IMR-90 (cell line): ENCODE data around the gene FOXO1. TPM values are rescaled to one million over a fixed set of nuclear protein-coding genes. Genes with fewer than 3 reads are reported as not detected.

Experiments
- ATAC-seq: fragments of 200-7000 bp; cut with Tn5 transposase; 2 replicates; pipeline ENCODE4 v1.9.1; 2020; ENCODE audit warnings: low read depth, mild to moderate bottlenecking, moderate library complexity
- BruUV-seq: library from RNA; stranded (reverse); fragments of 400-500 nt; replicated peaks from 2 replicates; lab custom pipeline; 2021; lab: Mats Ljungman, UMichigan
- CTCF ChIA-PET: fragments of 300-600 bp; formaldehyde crosslinking; extraction: SDS; loops from one replicate; lab custom pipeline; 2021; ENCODE audit warnings: antibody characterized with exemption; lab: Yijun Ruan, JAX
- POLR2A ChIA-PET: fragments of 300-600 bp; sonication (Branson Sonifier 250); formaldehyde crosslinking; loops from one replicate; lab custom pipeline; 2022; ENCODE audit warnings: antibody characterized with exemption; ENCODE audit not compliant: unreplicated experiment; lab: Charles Lee
- DNase-seq: peaks from one replicate; pipeline ENCODE4 v3.0.0; 2013
- H2AFZ ChIP-seq: replicated peaks from 2 replicates; pipeline ENCODE3; 2013; ENCODE audit warnings: low read length, mild to moderate bottlenecking; ENCODE audit not compliant: poor library complexity
- H2AK5ac ChIP-seq: 2 replicates; pipeline ENCODE4 v1.6.1; 2013; ENCODE audit warnings: low read depth, low read length, inconsistent platforms
- H2AK9ac ChIP-seq: replicated peaks from 2 replicates; pipeline ENCODE3; 2013; ENCODE audit warnings: mild to moderate bottlenecking, low read depth, low read length, moderate library complexity; ENCODE audit not compliant: poor library complexity
- H2BK120ac ChIP-seq: 2 replicates; pipeline ENCODE4 v1.6.1; 2013; ENCODE audit warnings: low read depth, low read length, inconsistent platforms
- H2BK15ac ChIP-seq: 3 replicates; pipeline ENCODE4 v1.6.1; 2013; ENCODE audit warnings: low read depth, low read length, inconsistent platforms
- H2BK20ac ChIP-seq: 2 replicates; pipeline ENCODE4 v1.6.1; 2013; ENCODE audit warnings: low read depth, mild to moderate bottlenecking, inconsistent platforms, low read length, moderate library complexity
- H2BK5ac ChIP-seq: 2 replicates; pipeline ENCODE4 v1.6.1; 2013; ENCODE audit warnings: mild to moderate bottlenecking, low read depth, low read length, inconsistent platforms; ENCODE audit not compliant: poor library complexity, severe bottlenecking
- H3K14ac ChIP-seq: replicated peaks from 2 replicates; pipeline ENCODE4 v1.6.1; 2013; ENCODE audit warnings: low read depth, low read length, inconsistent platforms
- H3K18ac ChIP-seq: 2 replicates; pipeline ENCODE4 v1.6.1; 2013; ENCODE audit warnings: low read depth, low read length, control low read depth
- H3K23ac ChIP-seq: 2 replicates; pipeline ENCODE4 v1.6.1; 2013; ENCODE audit warnings: low read depth, low read length, inconsistent platforms
- H3K27ac ChIP-seq: 2 replicates; pipeline ENCODE4 v1.5.1; 2013; ENCODE audit warnings: mild to moderate bottlenecking, control low read depth, low read length; ENCODE audit not compliant: insufficient read depth
- H3K27me3 ChIP-seq: 2 replicates; pipeline ENCODE4 v1.6.1; 2013; ENCODE audit warnings: low read length; ENCODE audit not compliant: control insufficient read depth, insufficient read depth
- H3K36me3 ChIP-seq: 2 replicates; pipeline ENCODE4 v1.6.1; 2013; ENCODE audit warnings: low read length, mixed read lengths; ENCODE audit not compliant: control insufficient read depth, insufficient read depth
- H3K4ac ChIP-seq: 2 replicates; pipeline ENCODE4 v1.6.1; 2013; ENCODE audit warnings: low read depth, low read length, inconsistent platforms
- H3K4me1 ChIP-seq: 2 replicates; pipeline ENCODE4 v1.6.1; 2013; ENCODE audit warnings: low read length, mixed read lengths; ENCODE audit not compliant: control insufficient read depth, insufficient read depth
- H3K4me2 ChIP-seq: 2 replicates; pipeline ENCODE4 v1.6.1; 2013; ENCODE audit warnings: low read depth, mild to moderate bottlenecking, control low read depth, low read length, moderate library complexity
- H3K4me3 ChIP-seq: 2 replicates; pipeline ENCODE4 v1.5.1; 2013; ENCODE audit warnings: low read depth, mild to moderate bottlenecking, control low read depth, low read length, moderate library complexity; ENCODE audit not compliant: insufficient read depth
- H3K56ac ChIP-seq: 2 replicates; pipeline ENCODE4 v1.6.1; 2013; ENCODE audit warnings: low read length, inconsistent platforms; ENCODE audit not compliant: insufficient read depth; ENCODE audit errors: extremely low read depth
- H3K79me1 ChIP-seq, 2 experiments: 2 replicates each; pipeline ENCODE4 v1.6.1; 2013; ENCODE audit warnings: low read length in 2 of 2, inconsistent platforms in 1 of 2, low read depth in 1 of 2
- H3K9ac ChIP-seq: 2 replicates; pipeline ENCODE4 v1.6.1; 2013; ENCODE audit warnings: low read depth, low read length, control low read depth
- H3K9me1 ChIP-seq: 2 replicates; pipeline ENCODE4 v1.6.1; 2013; ENCODE audit warnings: low read length, inconsistent platforms; ENCODE audit not compliant: insufficient read depth
- H3K9me3 ChIP-seq: 2 replicates; pipeline ENCODE4 v1.6.1; 2013; ENCODE audit warnings: low read length; ENCODE audit not compliant: control insufficient read depth, insufficient read depth
- H4K20me1 ChIP-seq: 2 replicates; pipeline ENCODE4 v1.6.1; 2013; ENCODE audit warnings: low read length, inconsistent platforms; ENCODE audit not compliant: insufficient read depth
- H4K5ac ChIP-seq: 2 replicates; pipeline ENCODE4 v1.6.1; 2013; ENCODE audit warnings: mild to moderate bottlenecking, low read depth, low read length, control low read depth
- H4K8ac ChIP-seq, 2 experiments: 2 replicates each; pipeline ENCODE4 v1.6.1; 2013; ENCODE audit warnings: low read depth in 2 of 2, low read length in 2 of 2, control low read depth in 1 of 2, inconsistent platforms in 1 of 2
- H4K91ac ChIP-seq: 2 replicates; pipeline ENCODE4 v1.6.1; 2013; ENCODE audit warnings: low read depth, low read length, inconsistent platforms; ENCODE audit not compliant: insufficient read depth
- BHLHE40 ChIP-seq: fragments of 150-350 bp; IDR thresholded peaks from 2 replicates; pipeline ENCODE4 v1.6.1; 2016; ENCODE audit warnings: mild to moderate bottlenecking, low read depth, low read length
- CEBPB ChIP-seq: IDR thresholded peaks from 2 replicates; pipeline ENCODE4 v1.6.1; 2012; ENCODE audit warnings: low read depth, low read length, improper control_type of control experiment
- CHD1 ChIP-seq: IDR thresholded peaks from 2 replicates; pipeline ENCODE4 v1.6.1; 2012; ENCODE audit warnings: low read depth, low read length, improper control_type of control experiment
- CTCF ChIP-seq: conservative IDR thresholded peaks from 2 replicates; pipeline ENCODE4 v1.5.1; 2012; ENCODE audit warnings: mild to moderate bottlenecking, low read depth, low read length, improper control_type of control experiment
- ELK1 ChIP-seq: fragments of 150-350 bp; IDR thresholded peaks from 2 replicates; pipeline ENCODE4 v1.6.1; 2016; ENCODE audit warnings: low read depth, mild to moderate bottlenecking, low read length, moderate library complexity, borderline replicate concordance
- FOS ChIP-seq: fragments of 150-350 bp; IDR thresholded peaks from 2 replicates; pipeline ENCODE4 v1.6.1; 2016; ENCODE audit warnings: low read depth, low read length
- MAFK ChIP-seq: IDR thresholded peaks from 2 replicates; pipeline ENCODE4 v1.6.1; 2012; ENCODE audit warnings: low read depth, low read length, improper control_type of control experiment
- MAZ ChIP-seq: IDR thresholded peaks from 2 replicates; pipeline ENCODE4 v1.6.1; 2012; ENCODE audit warnings: low read depth, mild to moderate bottlenecking, low read length, improper control_type of control experiment, moderate library complexity, borderline replicate concordance
- MXI1 ChIP-seq: IDR thresholded peaks from 2 replicates; pipeline ENCODE4 v1.6.1; 2012; ENCODE audit warnings: low read depth, mild to moderate bottlenecking, low read length, moderate library complexity, borderline replicate concordance
- NFE2L2 ChIP-seq: fragments of 150-350 bp; IDR thresholded peaks from 2 replicates; pipeline ENCODE4 v1.6.1; 2016; ENCODE audit warnings: low read depth, mild to moderate bottlenecking, low read length
- RAD21 ChIP-seq: IDR thresholded peaks from 2 replicates; pipeline ENCODE4 v1.6.1; 2012; ENCODE audit warnings: low read length, improper control_type of control experiment
- RCOR1 ChIP-seq: IDR thresholded peaks from 2 replicates; pipeline ENCODE4 v1.6.1; 2012; ENCODE audit warnings: mild to moderate bottlenecking, low read length, improper control_type of control experiment; ENCODE audit not compliant: insufficient replicate concordance
- SMC3 ChIP-seq: fragments of 150-350 bp; IDR thresholded peaks from 2 replicates; pipeline ENCODE4 v1.6.1; 2016; ENCODE audit warnings: low read depth, mild to moderate bottlenecking, antibody characterized with exemption, low read length, moderate library complexity
- USF2 ChIP-seq: fragments of 150-350 bp; IDR thresholded peaks from 2 replicates; pipeline ENCODE4 v1.6.1; 2017; ENCODE audit warnings: mild to moderate bottlenecking, antibody characterized with exemption, low read length, low read depth
- WGBS, 2 experiments: methylation state at CpG; one replicate each; pipeline versions ENCODE4 v1.1.5 to v1.1.7; 2013; ENCODE audit warnings: missing lambda C conversion rate in 2 of 2; ENCODE audit not compliant: insufficient read length in 1 of 2; ENCODE audit errors: extremely low coverage in 2 of 2; 5-methylcytosine and 5-hydroxymethylcytosine counted together
- dilution Hi-C: fragments of 300-500 bp; cut with HindIII; formaldehyde crosslinking; loops from one replicate; pipeline ENCODE4 v1.14.3; 2018; ENCODE audit warnings: low sequenced_read_pairs; ENCODE audit not compliant: unreplicated experiment
- in situ Hi-C: fragments of 300-500 bp; cut with MboI; formaldehyde crosslinking; loops from 3 replicates; pipeline ENCODE4 v1.14.3; 2019; ENCODE audit warnings: low sequenced_read_pairs, inconsistent platforms, mixed read lengths
- intact Hi-C: fragments of 100-400 bp; cut with micrococcal nuclease; formaldehyde crosslinking; loops from 2 replicates; pipeline ENCODE4 v1.10.0; 2022
- polyA plus RNA-seq, 3 experiments: library from polyadenylated mRNA; depleted of rRNA; stranded (reverse); fragments of >200 nt; gene quantifications; 2 replicates each; pipeline ENCODE4 v1.2.3, GENCODE V29; 2012; ENCODE audit warnings: low replicate concordance in 1 of 3
- total RNA-seq: library from RNA; depleted of rRNA; stranded (reverse); fragments of >200 nt; gene quantifications from 2 replicates; pipeline ENCODE4 v1.2.3, GENCODE V29; 2012

FOXO1 gene
- total and polyA plus RNA-seq, 2 of the 4 experiments (the other 2 are of a cell fraction): 0.12 to 0.18 TPM

- WGBS, 2 experiments: no CpG with 5 or more reads among the region's 3 CpGs
Observed at GRCh38 chr13:40569024-40569350, 97.5 kb downstream of the FOXO1 start.

More at GRCh38 chr13:40569024-40569350, 97.5 kb downstream of the FOXO1 start:
- no peaks in the 10 kb centered on the region for H3K36me3 ChIP-seq
- no peak overlapping the region for H4K5ac ChIP-seq
- no peak overlapping the region for H2BK120ac ChIP-seq
- no peak overlapping the region for H2AK9ac ChIP-seq
- H4K8ac ChIP-seq: no peak overlapping the region
- in situ Hi-C loops: no loop called here
- H3K9ac ChIP-seq: no peak overlapping the region
- POLR2A ChIA-PET: no interaction called here
- no peak overlapping the region for H2AFZ ChIP-seq
- dilution Hi-C loops: no loop called here
- no peak overlapping the region for H2AK5ac ChIP-seq
- DNase-seq (no peak), ATAC-seq (no peak)
- H2BK5ac ChIP-seq: no peak overlapping the region
- H2BK20ac ChIP-seq: no peak overlapping the region
- intact Hi-C loops: no loop called here
- no peak overlapping the region for H3K4me3 ChIP-seq
- no peak overlapping the region for H2BK15ac ChIP-seq
- H3K23ac ChIP-seq: no peak overlapping the region
- no peaks in the 10 kb centered on the region for H3K9me3 ChIP-seq
- H3K18ac ChIP-seq: no peak overlapping the region
- H3K9me1 ChIP-seq: no peaks in the 10 kb centered on the region
- no peak overlapping the region for H3K27ac ChIP-seq
- no peaks in the 10 kb centered on the region for H3K4me1 ChIP-seq
- H3K79me1 ChIP-seq: no peaks in the 10 kb centered on the region
- no TSS peak for BruUV-seq
- no peak overlapping the region for H3K14ac ChIP-seq
- no peak for TF ChIP-seq MAZ
- TF ChIP-seq CEBPB: no peak
- no peak for TF ChIP-seq FOS
- no peak for TF ChIP-seq CTCF
- TF ChIP-seq MAFK: no peak
- no peak for TF ChIP-seq SMC3
- no peak for TF ChIP-seq ELK1
- TF ChIP-seq RCOR1: no peak
- TF ChIP-seq NFE2L2: no peak
- no peak for TF ChIP-seq RAD21
- TF ChIP-seq CHD1: no peak
- no peak for TF ChIP-seq MXI1
- no peak for TF ChIP-seq USF2
- TF ChIP-seq BHLHE40: no peak
- H4K91ac ChIP-seq: no peak overlapping the region
- no peak overlapping the region for H3K56ac ChIP-seq
- no peak overlapping the region for H3K4ac ChIP-seq
- H3K4me2 ChIP-seq: no peak overlapping the region
- H3K27me3 ChIP-seq: no peaks in the 10 kb centered on the region; the same call in none of the 2 replicates
- no peaks in the 10 kb centered on the region for H4K20me1 ChIP-seq
- CTCF ChIA-PET: no interaction called here
